IgD-negative memory B cell (primary cell): Measurements from ENCODE around the gene RARA. TPM values are rescaled to one million over a fixed set of nuclear protein-coding genes. Genes with fewer than 3 reads are reported as not detected.

Experiments
- H3K27ac Mint-ChIP-seq, 3 donors: one replicate each; pipeline ENCODE4 v1.8.0; 2020 to 2022; ENCODE audit warnings: mild to moderate bottlenecking in 3 of 3, mixed read lengths in 3 of 3, moderate library complexity in 1 of 3
- H3K27me3 Mint-ChIP-seq: one replicate; pipeline ENCODE4 v1.8.0; 2021; ENCODE audit warnings: mixed read lengths
- H3K36me3 Mint-ChIP-seq: one replicate; pipeline ENCODE4 v1.8.0; 2020; ENCODE audit warnings: mild to moderate bottlenecking, mixed read lengths
- H3K4me1 Mint-ChIP-seq, 3 donors: one replicate each; pipeline ENCODE4 v1.8.0; 2020 to 2022; ENCODE audit warnings: mixed read lengths in 3 of 3, mild to moderate bottlenecking in 1 of 3
- H3K4me3 Mint-ChIP-seq, 4 donors: one replicate each; pipeline ENCODE4 v1.8.0; 2020 to 2022; ENCODE audit warnings: mild to moderate bottlenecking in 4 of 4, mixed read lengths in 4 of 4, moderate library complexity in 3 of 4
- H3K9me3 Mint-ChIP-seq, 3 donors: one replicate each; pipeline ENCODE4 v1.8.0; 2020 to 2021; ENCODE audit warnings: mixed read lengths in 3 of 3, mild to moderate bottlenecking in 1 of 3
- polyA plus RNA-seq: library from polyadenylated mRNA; unstranded; fragments of 300-500 nt; fragmentation: Illumina TruSeq; gene quantifications from one replicate; pipeline ENCODE4 v1.2.3, GENCODE V29; 2021

The RARA gene
- polyA plus RNA-seq, 1 donor from 2014 or later: 13.7 TPM

GRCh38 chr17:40399185-40399584 lies 90.2 kb downstream of the RARA start:
- Mint-ChIP-seq H3K4me1 (peaks cover 0 to 12% (median 5%) of the 10 kb centered on the region in 3 donors), H3K9me3 (no peaks in the 10 kb centered on the region), H3K4me3 (no peak overlapping the region), H3K27ac (peak overlapping the region in 1 of 3 donors; percentile 17), H3K36me3 (no peaks in the 10 kb centered on the region), H3K27me3 (no peaks in the 10 kb centered on the region)

DNA sequence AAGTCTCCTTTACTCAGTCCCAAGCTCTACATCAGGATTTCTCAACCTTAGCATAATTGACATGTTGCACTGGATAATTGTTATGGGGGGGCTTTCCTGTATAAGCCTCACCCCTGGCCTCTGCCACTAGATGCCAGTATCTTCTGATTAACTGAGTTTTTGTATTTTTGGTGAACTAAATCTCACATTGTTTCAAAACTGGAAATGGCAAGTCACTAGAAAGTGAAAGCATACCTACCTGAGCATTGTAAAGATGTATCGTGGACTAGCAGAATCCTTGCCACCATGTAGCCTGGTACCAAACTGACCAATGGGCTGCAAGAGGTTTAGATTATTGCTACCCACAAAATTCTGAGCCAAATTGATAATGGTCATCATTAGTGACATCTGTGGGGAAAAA lies 93.7 kb downstream of the RARA start:
- peak overlapping the region in 1 of 3 donors; percentile 53 for H3K27ac Mint-ChIP-seq
- peaks cover 0 to 12% (median 5%) of the 10 kb centered on the region in 3 donors for H3K4me1 Mint-ChIP-seq
- no peaks in the 10 kb centered on the region for H3K27me3 Mint-ChIP-seq
- no peaks in the 10 kb centered on the region for H3K9me3 Mint-ChIP-seq
- H3K4me3 Mint-ChIP-seq: peak overlapping the region in 3 of 4 donors; percentile 34 to 67 (median 58)
- no peaks in the 10 kb centered on the region for H3K36me3 Mint-ChIP-seq

GRCh38 chr17:40404003-40404402 lies 95.0 kb downstream of the RARA start:
- no peaks in the 10 kb centered on the region for H3K36me3 Mint-ChIP-seq
- no peaks in the 10 kb centered on the region for H3K27me3 Mint-ChIP-seq
- peak overlapping the region in 1 of 3 donors; percentile 46 for H3K27ac Mint-ChIP-seq
- no peak overlapping the region for H3K4me3 Mint-ChIP-seq
- H3K9me3 Mint-ChIP-seq: no peaks in the 10 kb centered on the region
- peaks cover 0 to 12% (median 5%) of the 10 kb centered on the region in 3 donors for H3K4me1 Mint-ChIP-seq

Other genes with a start within 250 kb of the RARA start
- 4.6 TPM for gene THRA, start 246.2 kb upstream of the RARA start, polyA plus RNA-seq
- gene NR1D1, start 208.6 kb upstream of the RARA start, polyA plus RNA-seq: 3.6 TPM
- 10.1 TPM for gene MSL1, start 187.2 kb upstream of the RARA start, polyA plus RNA-seq
- gene CASC3, start 168.6 kb upstream of the RARA start, polyA plus RNA-seq: 49.9 TPM
- gene RAPGEFL1, start 131.7 kb upstream of the RARA start, polyA plus RNA-seq: 0.69 TPM
- 11.4 TPM for gene WIPF2, start 89.9 kb upstream of the RARA start, polyA plus RNA-seq
- gene CDC6, start 21.3 kb upstream of the RARA start, polyA plus RNA-seq: 0.93 TPM
- not detected for gene GJD3, start 55.6 kb downstream of the RARA start, polyA plus RNA-seq
- gene TOP2A, start 108.7 kb downstream of the RARA start, polyA plus RNA-seq: not detected
- gene IGFBP4, start 134.3 kb downstream of the RARA start, polyA plus RNA-seq: 3.0 TPM
- not detected for gene TNS4, start 192.4 kb downstream of the RARA start, polyA plus RNA-seq